ENCODE data around the gene ZCCHC24.

The ZCCHC24 gene

GRCh38 chr10:79482304-79482703 lies 36.9 kb upstream of the ZCCHC24 start:
- no peak for TF ChIP-seq ZFX (IDR thresholded peaks at IDR 0.05; ENCODE audit: borderline replicate concordance)
- H3K27ac ChIP-seq: no peak overlapping the region

- no peak overlapping the region for H3K27ac ChIP-seq
- TF ChIP-seq CTCF (IDR thresholded peaks at IDR 0.05): no peak
- TF ChIP-seq ZFX (IDR thresholded peaks at IDR 0.05; ENCODE audit: borderline replicate concordance): no peak
Measured at GRCh38 chr10:79479283-79479909, 34.0 kb upstream of the ZCCHC24 start.

GRCh38 chr10:79477456-79477855 lies 32.0 kb upstream of the ZCCHC24 start:
- H3K27ac ChIP-seq: no peak overlapping the region
- TF ChIP-seq ZFX (IDR thresholded peaks at IDR 0.05; ENCODE audit: borderline replicate concordance) (no peak), CTCF (IDR thresholded peaks at IDR 0.05) (no peak)

- no peak overlapping the region for H3K27ac ChIP-seq
- TF ChIP-seq ZFX (IDR thresholded peaks at IDR 0.05; ENCODE audit: borderline replicate concordance) (no peak), CTCF (IDR thresholded peaks at IDR 0.05) (no peak)
Measured at GRCh38 chr10:79476645-79477044, 31.2 kb upstream of the ZCCHC24 start.

GRCh38 chr10:79475877-79476276 lies 30.5 kb upstream of the ZCCHC24 start:
- TF ChIP-seq ZFX (IDR thresholded peaks at IDR 0.05; ENCODE audit: borderline replicate concordance) (no peak), CTCF (IDR thresholded peaks at IDR 0.05) (no peak)
- H3K27ac ChIP-seq: no peak overlapping the region

GRCh38 chr10:79475119-79475653 lies 29.8 kb upstream of the ZCCHC24 start:
- H3K27ac ChIP-seq: no peak overlapping the region
- TF ChIP-seq CTCF (IDR thresholded peaks at IDR 0.05) (no peak), ZFX (IDR thresholded peaks at IDR 0.05; ENCODE audit: borderline replicate concordance) (no peak)

- H3K27ac ChIP-seq: no peak overlapping the region
- TF ChIP-seq ZFX (IDR thresholded peaks at IDR 0.05; ENCODE audit: borderline replicate concordance): no peak
- TF ChIP-seq CTCF (IDR thresholded peaks at IDR 0.05): no peak
Measured at GRCh38 chr10:79473496-79474095, 28.2 kb upstream of the ZCCHC24 start.
